SH-SY5Y (cell line): ENCODE results near the gene TUFT1.

ENCODE experiments used
- GATA2 ChIP-seq: IDR thresholded peaks from 2 replicates; pipeline ENCODE4 v1.6.1; 2011; ENCODE audit warnings: mild to moderate bottlenecking, low read depth, low read length
- GATA3 ChIP-seq: IDR thresholded peaks from 2 replicates; pipeline ENCODE4 v1.6.1; 2011; ENCODE audit warnings: low read depth, mild to moderate bottlenecking, low read length, moderate library complexity

Gene TUFT1

GRCh38 chr1:151606857-151607256 lies 66.7 kb downstream of the TUFT1 start:
- TF ChIP-seq GATA2 (no peak), GATA3 (no peak)

- TF ChIP-seq GATA2: no peak
- no peak for TF ChIP-seq GATA3
Measured at GRCh38 chr1:151610142-151610541, 70.0 kb downstream of the TUFT1 start.

GRCh38 chr1:151611288-151611790 lies 71.2 kb downstream of the TUFT1 start:
- TF ChIP-seq GATA3: no peak
- no peak for TF ChIP-seq GATA2

- TF ChIP-seq GATA2: no peak
- TF ChIP-seq GATA3: no peak
Measured at GRCh38 chr1:151611832-151612500, 71.9 kb downstream of the TUFT1 start, which contains the start of gene SNX27. TSS of gene SNX27 (plus strand) at chr1:151612050. CDS start at chr1:151612202, 152 bp downstream.

GRCh38 chr1:151612501-151613281 lies 72.6 kb downstream of the TUFT1 start:
- no peak for TF ChIP-seq GATA2
- no peak for TF ChIP-seq GATA3

- TF ChIP-seq GATA3 (no peak), GATA2 (no peak)
Measured at GRCh38 chr1:151613282-151613780, 73.2 kb downstream of the TUFT1 start.

- no peak for TF ChIP-seq GATA2
- TF ChIP-seq GATA3: no peak
Measured at GRCh38 chr1:151615711-151616504, 75.8 kb downstream of the TUFT1 start.

- TF ChIP-seq GATA3 (no peak), GATA2 (no peak)
Measured at GRCh38 chr1:151616505-151616849, 76.4 kb downstream of the TUFT1 start.

GRCh38 chr1:151618003-151618402 lies 77.9 kb downstream of the TUFT1 start:
- TF ChIP-seq GATA3 (no peak), GATA2 (no peak)

GRCh38 chr1:151618470-151618869 lies 78.4 kb downstream of the TUFT1 start:
- TF ChIP-seq GATA2: no peak
- TF ChIP-seq GATA3: no peak

GRCh38 chr1:151619489-151620093 lies 79.5 kb downstream of the TUFT1 start:
- TF ChIP-seq GATA3 (no peak), GATA2 (no peak)

- TF ChIP-seq GATA3: no peak
- TF ChIP-seq GATA2: no peak
Measured at GRCh38 chr1:151620286-151620685, 80.2 kb downstream of the TUFT1 start.

GRCh38 chr1:151621351-151621750 lies 81.2 kb downstream of the TUFT1 start:
- no peak for TF ChIP-seq GATA2
- TF ChIP-seq GATA3: no peak
